H1 (cell line): Measurements from ENCODE around the gene DHX32.

ENCODE experiments used
- ATF3 ChIP-seq: IDR thresholded peaks from 2 replicates; pipeline ENCODE4 v1.6.1; 2011; ENCODE audit warnings: low read depth, mild to moderate bottlenecking, low read length; ENCODE audit not compliant: insufficient read depth
- POLR2A ChIP-seq, 2 experiments: IDR thresholded peaks; 1 replicate in 1 of 2; 2 replicates in 1 of 2; pipeline ENCODE4 v1.6.1; 2011; ENCODE audit warnings: low read depth in 2 of 2, low read length in 2 of 2, mild to moderate bottlenecking in 2 of 2; ENCODE audit errors: control extremely low read depth in 1 of 2
- TF ChIP-seq, protein P1 (sequence below), 3 experiments: IDR thresholded peaks; 1 replicate in 2 of 3; 2 replicates in 1 of 3; pipeline versions ENCODE4 v1.5.1 to v1.6.1; 2011; ENCODE audit warnings: low read length in 3 of 3, mild to moderate bottlenecking in 3 of 3, inconsistent platforms in 2 of 3, low read depth in 1 of 3, moderate library complexity in 1 of 3; ENCODE audit not compliant: insufficient read depth in 1 of 3; ENCODE audit errors: control extremely low read depth in 1 of 3

GRCh38 chr10:125850766-125851731, 30.0 kb downstream of the DHX32 start:
- TF ChIP-seq, protein P1, sequence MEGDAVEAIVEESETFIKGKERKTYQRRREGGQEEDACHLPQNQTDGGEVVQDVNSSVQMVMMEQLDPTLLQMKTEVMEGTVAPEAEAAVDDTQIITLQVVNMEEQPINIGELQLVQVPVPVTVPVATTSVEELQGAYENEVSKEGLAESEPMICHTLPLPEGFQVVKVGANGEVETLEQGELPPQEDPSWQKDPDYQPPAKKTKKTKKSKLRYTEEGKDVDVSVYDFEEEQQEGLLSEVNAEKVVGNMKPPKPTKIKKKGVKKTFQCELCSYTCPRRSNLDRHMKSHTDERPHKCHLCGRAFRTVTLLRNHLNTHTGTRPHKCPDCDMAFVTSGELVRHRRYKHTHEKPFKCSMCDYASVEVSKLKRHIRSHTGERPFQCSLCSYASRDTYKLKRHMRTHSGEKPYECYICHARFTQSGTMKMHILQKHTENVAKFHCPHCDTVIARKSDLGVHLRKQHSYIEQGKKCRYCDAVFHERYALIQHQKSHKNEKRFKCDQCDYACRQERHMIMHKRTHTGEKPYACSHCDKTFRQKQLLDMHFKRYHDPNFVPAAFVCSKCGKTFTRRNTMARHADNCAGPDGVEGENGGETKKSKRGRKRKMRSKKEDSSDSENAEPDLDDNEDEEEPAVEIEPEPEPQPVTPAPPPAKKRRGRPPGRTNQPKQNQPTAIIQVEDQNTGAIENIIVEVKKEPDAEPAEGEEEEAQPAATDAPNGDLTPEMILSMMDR (IDR thresholded peaks at IDR 0.05; ENCODE audit: control extremely low read depth in 1 of 3, insufficient read depth in 1 of 3, low read depth in 1 of 3, low read length in 3 of 3), result no peak
- TF ChIP-seq ATF3 (no peak), POLR2A (IDR thresholded peaks at IDR 0.05; ENCODE audit: control extremely low read depth in 1 of 2, low read depth in 2 of 2, low read length in 2 of 2) (no peak)
